Cardiac ventricle fibroblast (primary cell): ENCODE measurements around the gene PPP1R2. TPM values are rescaled to one million over a fixed set of nuclear protein-coding genes. Genes with fewer than 3 reads are reported as not detected.

Experiments used
- total RNA-seq: library from RNA; depleted of rRNA; stranded (reverse); fragments of >200 nt; gene quantifications from 2 replicates; pipeline ENCODE4 v1.2.3, GENCODE V29; 2015

The PPP1R2 gene
- 27.2 and 32.3 TPM in 2 replicates for total RNA-seq

DNA sequence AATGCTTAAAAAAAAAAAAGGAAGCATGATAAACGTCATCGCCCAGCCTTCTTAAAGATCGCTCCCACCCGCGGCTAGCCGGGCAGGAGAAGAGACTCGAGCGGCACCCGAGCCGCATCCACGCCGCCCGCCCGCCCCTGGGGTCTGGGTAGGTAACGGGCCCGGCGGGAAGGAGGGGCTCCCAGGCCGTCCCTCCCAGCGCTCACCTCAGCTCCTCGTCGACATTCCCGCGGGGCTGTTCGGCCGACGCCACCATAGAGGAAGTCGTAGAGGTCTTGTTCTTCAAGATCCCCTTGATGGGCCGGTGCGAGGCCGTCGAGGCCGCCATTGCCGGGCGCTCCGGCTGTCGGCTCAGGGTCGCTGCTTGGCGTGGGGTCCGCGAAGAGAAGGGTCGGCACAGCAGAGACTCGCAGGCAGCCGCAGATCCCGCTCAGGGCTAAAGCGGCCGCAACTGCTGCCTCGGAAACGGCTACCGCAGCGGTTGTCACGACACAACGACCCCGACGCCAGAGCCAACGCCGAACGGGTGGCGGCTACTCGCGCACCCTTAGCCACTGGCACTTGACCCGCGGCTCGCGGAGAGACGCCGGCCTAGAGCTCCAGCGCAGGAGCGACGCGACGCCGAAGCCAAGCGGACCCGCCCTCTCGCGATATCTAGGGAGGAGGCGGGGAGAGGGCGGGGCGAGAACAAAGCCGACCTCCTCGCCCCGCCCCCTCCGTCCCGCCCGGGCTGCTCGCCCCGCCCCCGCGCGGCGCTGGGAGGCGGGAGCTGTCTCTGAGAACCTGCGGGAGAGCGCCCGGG, at the start of gene PPP1R2:
PPP1R2 (minus strand) TSS at position 628 of the 802 bp plus-strand sequence; CDS start at position 328, 300 bp downstream.

DNA sequence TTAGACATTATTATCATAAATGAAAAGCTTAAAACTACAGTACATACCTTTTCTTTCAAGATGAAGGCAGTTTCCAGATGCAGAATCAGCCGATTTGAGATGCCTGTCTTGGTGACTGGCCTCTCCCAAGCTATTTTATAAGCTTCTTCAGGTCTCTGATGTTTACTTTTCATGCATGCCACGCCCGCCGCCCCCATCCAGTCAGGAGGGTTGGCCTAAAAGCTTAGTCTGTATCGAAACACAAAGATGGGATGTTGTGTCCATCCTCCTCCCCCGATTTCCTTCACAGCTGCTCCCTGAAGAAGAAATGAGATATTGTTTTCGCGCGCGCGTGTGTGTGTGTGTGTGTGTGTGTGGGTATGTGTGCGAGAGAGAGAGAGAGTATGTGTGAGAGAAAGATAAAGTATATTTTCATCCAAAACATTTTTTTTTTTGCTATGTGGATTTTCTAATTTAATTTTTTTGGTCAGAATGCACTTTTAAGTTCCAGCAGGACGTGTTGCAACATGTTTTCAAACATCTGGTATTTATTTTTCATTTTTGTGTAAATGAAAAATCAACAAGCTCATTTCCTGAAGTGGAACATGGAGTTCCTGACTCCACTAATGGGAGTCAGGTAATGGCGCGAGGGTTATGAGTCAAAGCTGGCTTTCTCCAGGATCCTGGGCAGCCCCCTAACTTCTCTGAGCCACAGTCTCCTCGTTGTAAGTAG, 40.9 kb upstream of the PPP1R2 start, which contains the start of gene APOD:
APOD (minus strand) TSS at position 110 of the 712 bp plus-strand sequence. CDS start 4,479 bp downstream, outside the sequence.

Other genes with a start within 250 kb of the PPP1R2 start
- 34.4 and 37.7 TPM in 2 replicates for gene ACAP2, start 100.3 kb downstream of the PPP1R2 start, total RNA-seq
- 67.7 and 93.3 TPM in 2 replicates for gene APOD, start 40.6 kb upstream of the PPP1R2 start, total RNA-seq
- 0.69 and 3.7 TPM in 2 replicates for gene MUC20, start 177.7 kb upstream of the PPP1R2 start, total RNA-seq